NCI-H2081 treated with DMSO at 0.1 percent for 48 hours (cell line): ENCODE data around the gene OTOF.
A peak's percentile ranks its signal among the peaks of the same experiment; 100 is the strongest.

Source experiments
- DNase-seq: peaks from one replicate; lab custom pipeline; 2025; lab: John Stamatoyannopoulos, UW

OTOF gene

GRCh38 chr2:26477911-26478253 is at the start of gene OTOF:
OTOF (minus strand) TSS chr2:26478124.
- DNase-seq: no peak

GRCh38 chr2:26526589-26526988 is 48.7 kb upstream of the OTOF start:
- no peak for DNase-seq

- no peak for DNase-seq
These were observed 48.2 kb upstream of the OTOF start for GRCh38 chr2:26526105-26526504.

GRCh38 chr2:26523750-26524149 is 45.8 kb upstream of the OTOF start:
- DNase-seq: no peak

GRCh38 chr2:26522751-26523171 is 44.8 kb upstream of the OTOF start:
- DNase-seq: no peak

- DNase-seq: no peak
These were observed 44.4 kb upstream of the OTOF start for GRCh38 chr2:26522325-26522724.

GRCh38 chr2:26521913-26522180 is 43.9 kb upstream of the OTOF start:
- no peak for DNase-seq

GRCh38 chr2:26521054-26521912 is 43.4 kb upstream of the OTOF start:
- no peak for DNase-seq

GRCh38 chr2:26520148-26520449 is 42.2 kb upstream of the OTOF start:
- no peak for DNase-seq

- no peak for DNase-seq
These were observed 41.6 kb upstream of the OTOF start for GRCh38 chr2:26519396-26520147.

- DNase-seq: no peak
These were observed 38.9 kb upstream of the OTOF start for GRCh38 chr2:26516781-26517180.

- no peak for DNase-seq
These were observed 38.3 kb upstream of the OTOF start for GRCh38 chr2:26516246-26516645.

GRCh38 chr2:26515771-26516170 is 37.8 kb upstream of the OTOF start:
- DNase-seq: no peak

- DNase-seq: no peak
These were observed 36.1 kb upstream of the OTOF start for GRCh38 chr2:26514045-26514444.

GRCh38 chr2:26513261-26513660 is 35.3 kb upstream of the OTOF start:
- DNase-seq: no peak

GRCh38 chr2:26511466-26511865 is 33.5 kb upstream of the OTOF start:
- no peak for DNase-seq

GRCh38 chr2:26510344-26510973 is 32.5 kb upstream of the OTOF start:
- DNase-seq: no peak

GRCh38 chr2:26509141-26509540 is 31.2 kb upstream of the OTOF start:
- DNase-seq: no peak

GRCh38 chr2:26507932-26508331 is 30.0 kb upstream of the OTOF start:
- no peak for DNase-seq

GRCh38 chr2:26507088-26507487 is 29.2 kb upstream of the OTOF start:
- no peak for DNase-seq

- DNase-seq: no peak
These were observed 28.4 kb upstream of the OTOF start for GRCh38 chr2:26506279-26506678.

GRCh38 chr2:26504002-26504401 is 26.1 kb upstream of the OTOF start:
- no peak for DNase-seq

GRCh38 chr2:26503231-26503880 is 25.4 kb upstream of the OTOF start:
- peak; percentile 58 for DNase-seq
